Trophoblast cell (in vitro differentiated cells and primary cell): ENCODE measurements around the gene TMEM41A.
A peak's percentile ranks its signal among the peaks of the same experiment; 100 is the strongest.

Experiments
- DNase-seq, 2 donors: peaks; one replicate each; pipeline ENCODE4 v3.0.0-alpha.2; 2016
- H2AFZ ChIP-seq: 2 replicates; pipeline ENCODE4 v1.6.1; 2013; ENCODE audit warnings: low read length, moderate library complexity, mild to moderate bottlenecking; ENCODE audit not compliant: insufficient read depth, poor library complexity
- H2AK5ac ChIP-seq: 2 replicates; pipeline ENCODE4 v1.6.1; 2013; ENCODE audit warnings: mild to moderate bottlenecking, low read length
- H2BK120ac ChIP-seq: 2 replicates; pipeline ENCODE4 v1.6.1; 2013; ENCODE audit warnings: low read length, mild to moderate bottlenecking, moderate library complexity; ENCODE audit not compliant: insufficient read depth, poor library complexity
- H2BK12ac ChIP-seq: 2 replicates; pipeline ENCODE4 v1.6.1; 2013; ENCODE audit warnings: mild to moderate bottlenecking, low read length, moderate library complexity
- H2BK5ac ChIP-seq: 2 replicates; pipeline ENCODE4 v1.6.1; 2013; ENCODE audit warnings: low read length, low read depth, moderate library complexity, mild to moderate bottlenecking; ENCODE audit not compliant: poor library complexity
- H3K14ac ChIP-seq: 2 replicates; pipeline ENCODE4 v1.6.1; 2013; ENCODE audit warnings: mild to moderate bottlenecking, low read length
- H3K18ac ChIP-seq: 2 replicates; pipeline ENCODE4 v1.6.1; 2013; ENCODE audit warnings: mild to moderate bottlenecking, low read length
- H3K23ac ChIP-seq: 2 replicates; pipeline ENCODE4 v1.6.1; 2013; ENCODE audit warnings: low read length
- H3K27ac ChIP-seq: 2 replicates; pipeline ENCODE4 v1.5.1; 2013; ENCODE audit warnings: low read depth, mild to moderate bottlenecking, inconsistent platforms, low read length, moderate library complexity
- H3K27me3 ChIP-seq: 2 replicates; pipeline ENCODE4 v1.6.1; 2013; ENCODE audit warnings: inconsistent platforms, mild to moderate bottlenecking, low read length, moderate library complexity; ENCODE audit not compliant: insufficient read depth
- H3K36me3 ChIP-seq, 2 experiments: 1 replicate in 1 of 2; 2 replicates in 1 of 2; pipeline ENCODE4 v1.6.1; 2013; ENCODE audit warnings: low read length in 2 of 2, mild to moderate bottlenecking in 2 of 2, moderate library complexity in 1 of 2; ENCODE audit not compliant: insufficient read depth in 2 of 2, control insufficient read depth in 1 of 2
- H3K4ac ChIP-seq: 2 replicates; pipeline ENCODE4 v1.6.1; 2013; ENCODE audit warnings: low read depth, mild to moderate bottlenecking, low read length, moderate library complexity
- H3K4me1 ChIP-seq, 2 experiments: 1 replicate in 1 of 2; 2 replicates in 1 of 2; pipeline ENCODE4 v1.6.1; 2013; ENCODE audit warnings: low read length in 2 of 2, mild to moderate bottlenecking in 2 of 2, moderate library complexity in 1 of 2; ENCODE audit not compliant: insufficient read depth in 2 of 2, control insufficient read depth in 1 of 2
- H3K4me2 ChIP-seq: 2 replicates; pipeline ENCODE4 v1.6.1; 2013; ENCODE audit warnings: inconsistent platforms, mild to moderate bottlenecking, low read length, moderate library complexity
- H3K4me3 ChIP-seq: 2 replicates; pipeline ENCODE4 v1.5.1; 2013; ENCODE audit warnings: mild to moderate bottlenecking, low read depth, low read length, inconsistent platforms
- H3K79me1 ChIP-seq: one replicate; pipeline ENCODE4 v1.6.1; 2013; ENCODE audit warnings: low read length
- H3K79me2 ChIP-seq: 2 replicates; pipeline ENCODE4 v1.6.1; 2013; ENCODE audit warnings: low read length, mild to moderate bottlenecking; ENCODE audit not compliant: control insufficient read depth, insufficient read depth, poor library complexity
- H3K9ac ChIP-seq: 2 replicates; pipeline ENCODE4 v1.6.1; 2013; ENCODE audit warnings: mild to moderate bottlenecking, low read length
- H3K9me3 ChIP-seq: 2 replicates; pipeline ENCODE4 v1.6.1; 2013; ENCODE audit warnings: low read depth, mild to moderate bottlenecking, control low read depth, inconsistent platforms, low read length; ENCODE audit not compliant: insufficient read depth
- H4K12ac ChIP-seq: 2 replicates; pipeline ENCODE4 v1.6.1; 2013; ENCODE audit warnings: low read depth, mild to moderate bottlenecking, low read length, moderate library complexity
- H4K8ac ChIP-seq: 2 replicates; pipeline ENCODE4 v1.6.1; 2013; ENCODE audit warnings: low read depth, mild to moderate bottlenecking, low read length, moderate library complexity
- H4K91ac ChIP-seq: one replicate; pipeline ENCODE4 v1.6.1; 2013; ENCODE audit warnings: low read depth, mild to moderate bottlenecking, low read length, moderate library complexity
- WGBS: extraction: QIAGEN DNeasy Blood & Tissue Kit; methylation state at CpG from one replicate; pipeline ENCODE4 v1.1.7; 2013; ENCODE audit warnings: missing lambda C conversion rate; ENCODE audit not compliant: insufficient read length, insufficient coverage; ENCODE audit errors: extremely low coverage; 5-methylcytosine and 5-hydroxymethylcytosine counted together

The TMEM41A gene

GRCh38 chr3:185489462-185489861, 9.4 kb downstream of the TMEM41A start:
- WGBS = no CpG with 5 or more reads among the region's 3 CpGs

GRCh38 chr3:185488465-185488864, 10.4 kb downstream of the TMEM41A start:
- Histone ChIP-seq H3K36me3 (peaks cover 4 to 16% of the 10 kb centered on the region in 2 experiments), H3K79me1 (no peaks in the 10 kb centered on the region), H4K8ac (no peak overlapping the region), H4K91ac (no peak overlapping the region), H2AFZ (no peak overlapping the region), H3K14ac (no peak overlapping the region), H2BK120ac (no peak overlapping the region), H2BK12ac (no peak overlapping the region), H4K12ac (peak overlapping the region; percentile 9), H3K4me2 (no peak overlapping the region), H3K23ac (no peak overlapping the region), H2AK5ac (no peak overlapping the region), H3K27ac (no peak overlapping the region), H3K4ac (no peak overlapping the region), H2BK5ac (no peak overlapping the region), H3K9ac (no peak overlapping the region), H3K27me3 (no peaks in the 10 kb centered on the region), H3K4me3 (no peak overlapping the region), H3K79me2 (no peaks in the 10 kb centered on the region), H3K18ac (no peak overlapping the region), H3K4me1 (peaks cover 5 to 6% of the 10 kb centered on the region in 2 experiments), H3K9me3 (no peaks in the 10 kb centered on the region)
- WGBS = no CpG with 5 or more reads among the region's 5 CpGs
- DNase-seq = no peak

More at GRCh38 chr3:185489462-185489861, 9.4 kb downstream of the TMEM41A start:
- Histone ChIP-seq H4K8ac (no peak overlapping the region), H3K23ac (no peak overlapping the region), H3K18ac (no peak overlapping the region), H2BK5ac (no peak overlapping the region), H3K4ac (no peak overlapping the region), H2BK12ac (no peak overlapping the region), H2BK120ac (no peak overlapping the region), H2AFZ (no peak overlapping the region), H3K79me1 (no peaks in the 10 kb centered on the region), H3K14ac (no peak overlapping the region), H3K36me3 (peaks cover 6 to 22% of the 10 kb centered on the region in 2 experiments), H3K9ac (no peak overlapping the region), H3K9me3 (no peaks in the 10 kb centered on the region), H4K91ac (no peak overlapping the region), H2AK5ac (no peak overlapping the region), H3K27ac (no peak overlapping the region), H4K12ac (no peak overlapping the region), H3K27me3 (no peaks in the 10 kb centered on the region), H3K4me3 (no peak overlapping the region), H3K4me1 (peaks cover 5 to 6% of the 10 kb centered on the region in 2 experiments), H3K79me2 (no peaks in the 10 kb centered on the region), H3K4me2 (no peak overlapping the region)
- peak in 1 of 2 donors; percentile 10 for DNase-seq

- peaks cover 4 to 16% of the 10 kb centered on the region in 2 experiments for H3K36me3 ChIP-seq
- no peaks in the 10 kb centered on the region for H3K79me2 ChIP-seq
- H3K27ac ChIP-seq = no peak overlapping the region
- H3K4me1 ChIP-seq = no peaks in the 10 kb centered on the region
- no peak overlapping the region for H3K4ac ChIP-seq
- H2AK5ac ChIP-seq = no peak overlapping the region
- no peaks in the 10 kb centered on the region for H3K27me3 ChIP-seq
- H3K23ac ChIP-seq = no peak overlapping the region
- no peak for DNase-seq
- H3K4me2 ChIP-seq = no peak overlapping the region
- H3K79me1 ChIP-seq = no peaks in the 10 kb centered on the region
- H3K18ac ChIP-seq = no peak overlapping the region
- no peak overlapping the region for H2AFZ ChIP-seq
- no peak overlapping the region for H2BK120ac ChIP-seq
- H2BK12ac ChIP-seq = no peak overlapping the region
- H4K91ac ChIP-seq = no peak overlapping the region
- H3K4me3 ChIP-seq = no peak overlapping the region
- H4K12ac ChIP-seq = no peak overlapping the region
- H4K8ac ChIP-seq = no peak overlapping the region
- no peak overlapping the region for H2BK5ac ChIP-seq
- no peak overlapping the region for H3K14ac ChIP-seq
- H3K9ac ChIP-seq = no peak overlapping the region
- H3K9me3 ChIP-seq = no peaks in the 10 kb centered on the region
- no CpG with 5 or more reads among the region's 5 CpGs for WGBS
These were observed 12.4 kb downstream of the TMEM41A start for GRCh38 chr3:185486394-185486793.

- Histone ChIP-seq H3K4me2 (no peak overlapping the region), H3K14ac (no peak overlapping the region), H4K91ac (no peak overlapping the region), H3K18ac (no peak overlapping the region), H4K8ac (no peak overlapping the region), H3K79me2 (no peaks in the 10 kb centered on the region), H4K12ac (no peak overlapping the region), H3K9ac (no peak overlapping the region), H3K4ac (no peak overlapping the region), H2BK120ac (no peak overlapping the region), H2AFZ (no peak overlapping the region), H2BK5ac (no peak overlapping the region), H2AK5ac (no peak overlapping the region), H3K4me1 (no peaks in the 10 kb centered on the region), H3K23ac (no peak overlapping the region), H3K9me3 (peaks cover 1% of the 10 kb centered on the region), H3K27me3 (no peaks in the 10 kb centered on the region), H3K4me3 (no peak overlapping the region), H3K27ac (no peak overlapping the region), H3K79me1 (no peaks in the 10 kb centered on the region), H3K36me3 (peaks cover 1 to 6% of the 10 kb centered on the region in 2 experiments), H2BK12ac (no peak overlapping the region)
- WGBS = no CpG with 5 or more reads among the region's 3 CpGs
- DNase-seq = no peak
These were observed 14.5 kb downstream of the TMEM41A start for GRCh38 chr3:185484296-185484695.
